RWPE2 (cell line): ENCODE measurements around the gene MYO3A.

Experiments used
- ATAC-seq: fragments of 200-7000 bp; cut with Tn5 transposase; 3 replicates; pipeline ENCODE4 v1.9.1; 2021; ENCODE audit warnings: low read depth
- DNase-seq: peaks from one replicate; pipeline ENCODE4 v3.0.0-alpha.2; 2020; ENCODE audit warnings: low spot score
- H3K27ac ChIP-seq: fragments of 450-650 bp; 2 replicates; pipeline ENCODE4 v1.5.1; 2017; ENCODE audit warnings: mild to moderate bottlenecking; ENCODE audit not compliant: poor library complexity, severe bottlenecking
- H3K27me3 ChIP-seq: fragments of 250-450 bp; sonication (Bioruptor Pico); 2 replicates; pipeline ENCODE4 v1.5.1; 2021; ENCODE audit warnings: mild to moderate bottlenecking, moderate library complexity; ENCODE audit not compliant: insufficient read depth, poor library complexity, severe bottlenecking
- H3K36me3 ChIP-seq: fragments of 250-450 bp; sonication (Bioruptor Pico); 2 replicates; pipeline ENCODE4 v1.5.1; 2020; ENCODE audit warnings: low read depth, mild to moderate bottlenecking, moderate library complexity
- H3K4me1 ChIP-seq: fragments of 250-450 bp; sonication (Bioruptor Pico); 2 replicates; pipeline ENCODE4 v1.5.1; 2021; ENCODE audit warnings: mild to moderate bottlenecking, moderate library complexity; ENCODE audit not compliant: insufficient read depth, poor library complexity, severe bottlenecking
- H3K4me3 ChIP-seq: fragments of 250-450 bp; sonication (Bioruptor Pico); 2 replicates; pipeline ENCODE4 v1.5.1; 2021; ENCODE audit warnings: mild to moderate bottlenecking, moderate library complexity; ENCODE audit not compliant: severe bottlenecking
- H3K9me3 ChIP-seq: fragments of 250-450 bp; sonication (Bioruptor Pico); 2 replicates; pipeline ENCODE4 v1.5.1; 2021; ENCODE audit warnings: mild to moderate bottlenecking, moderate library complexity; ENCODE audit not compliant: severe bottlenecking
- CTCF ChIP-seq: fragments of 450-650 bp; IDR thresholded peaks from one replicate; pipeline ENCODE4 v1.5.1; 2017; ENCODE audit warnings: mild to moderate bottlenecking, moderate library complexity; ENCODE audit not compliant: poor library complexity, severe bottlenecking

Gene MYO3A

GRCh38 chr10:26220901-26221300, 286.9 kb downstream of the MYO3A start:
- Histone ChIP-seq H3K4me3 (no peak overlapping the region), H3K9me3 (no peaks in the 10 kb centered on the region), H3K27me3 (peaks cover 85% of the 10 kb centered on the region), H3K27ac (no peak overlapping the region), H3K36me3 (no peaks in the 10 kb centered on the region), H3K4me1 (no peaks in the 10 kb centered on the region)
- DNase-seq (no peak), ATAC-seq (no peak)
- TF ChIP-seq CTCF: no peak

- Histone ChIP-seq H3K9me3 (no peaks in the 10 kb centered on the region), H3K27ac (no peak overlapping the region), H3K4me1 (no peaks in the 10 kb centered on the region), H3K4me3 (no peak overlapping the region), H3K36me3 (no peaks in the 10 kb centered on the region), H3K27me3 (peaks cover 78% of the 10 kb centered on the region)
- no peak for DNase-seq
- ATAC-seq: no peak
- no peak for TF ChIP-seq CTCF
These were observed 287.5 kb downstream of the MYO3A start for GRCh38 chr10:26221541-26221940.

GRCh38 chr10:26222563-26222962, 288.5 kb downstream of the MYO3A start:
- H3K4me3 ChIP-seq: no peak overlapping the region
- H3K36me3 ChIP-seq: no peaks in the 10 kb centered on the region
- DNase-seq: no peak
- no peak for ATAC-seq
- H3K27ac ChIP-seq: no peak overlapping the region
- H3K4me1 ChIP-seq: no peaks in the 10 kb centered on the region
- H3K9me3 ChIP-seq: no peaks in the 10 kb centered on the region
- no peak for TF ChIP-seq CTCF
- peaks cover 68% of the 10 kb centered on the region for H3K27me3 ChIP-seq

- no peak for TF ChIP-seq CTCF
- H3K27me3 ChIP-seq: peaks cover 40% of the 10 kb centered on the region
- no peak for ATAC-seq
These were observed 291.3 kb downstream of the MYO3A start for GRCh38 chr10:26225322-26225721.

GRCh38 chr10:26227786-26228185, 293.8 kb downstream of the MYO3A start:
- no peaks in the 10 kb centered on the region for H3K36me3 ChIP-seq
- no peak for DNase-seq

More at GRCh38 chr10:26225322-26225721, 291.3 kb downstream of the MYO3A start:
- Histone ChIP-seq H3K9me3 (no peaks in the 10 kb centered on the region), H3K27ac (no peak overlapping the region), H3K4me3 (no peak overlapping the region), H3K4me1 (no peaks in the 10 kb centered on the region), H3K36me3 (no peaks in the 10 kb centered on the region)
- no peak for DNase-seq

More at GRCh38 chr10:26227786-26228185, 293.8 kb downstream of the MYO3A start:
- TF ChIP-seq CTCF: no peak
- Histone ChIP-seq H3K4me3 (no peak overlapping the region), H3K27ac (no peak overlapping the region), H3K4me1 (no peaks in the 10 kb centered on the region), H3K27me3 (peaks cover 16% of the 10 kb centered on the region), H3K9me3 (no peaks in the 10 kb centered on the region)
- ATAC-seq: no peak
